Suprapubic skin (tissue), 4 donors: Measurements from ENCODE around the gene CLC.

Source experiments
- POLR2A ChIP-seq, 2 donors: fragments of 450-650 bp; IDR thresholded peaks; one replicate each; pipeline ENCODE4 v1.6.1; 2017; ENCODE audit warnings: antibody characterized with exemption in 2 of 2, mild to moderate bottlenecking in 2 of 2, moderate library complexity in 2 of 2
- POLR2AphosphoS5 ChIP-seq, 3 donors: sonication (generic); formaldehyde crosslinking; IDR thresholded peaks; one replicate each; pipeline ENCODE4 v1.6.1; 2017; ENCODE audit warnings: antibody characterized with exemption in 3 of 3
- TF ChIP-seq, protein P1 (sequence below), 2 donors: fragments of 200-600 bp in 1 of 2; fragments of 450-650 bp in 1 of 2; sonication (generic) in 1 of 2; IDR thresholded peaks; one replicate each; pipeline ENCODE4 v1.5.1; 2016 to 2019; ENCODE audit warnings: antibody characterized with exemption in 2 of 2, mild to moderate bottlenecking in 1 of 2, moderate library complexity in 1 of 2

DNA sequence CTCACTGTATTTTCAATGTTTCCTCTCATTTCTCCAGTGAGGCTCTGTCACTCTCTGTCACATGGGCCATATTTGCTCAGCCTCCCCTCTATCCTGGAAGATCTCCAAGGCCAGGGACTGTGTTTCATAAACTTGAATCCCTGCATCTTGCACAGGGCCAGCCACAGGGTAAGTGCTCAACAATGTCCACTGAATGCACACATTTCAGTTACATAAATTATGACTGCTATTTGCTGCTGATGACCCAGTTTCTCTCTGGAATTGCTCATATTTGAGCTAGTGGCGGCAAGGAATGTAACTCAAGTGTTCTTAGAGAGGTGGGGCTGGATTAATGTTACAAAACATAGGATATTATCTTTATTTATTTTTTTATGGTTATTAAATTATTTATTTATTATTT, 6.1 kb downstream of the CLC start:
- TF ChIP-seq, protein P1, sequence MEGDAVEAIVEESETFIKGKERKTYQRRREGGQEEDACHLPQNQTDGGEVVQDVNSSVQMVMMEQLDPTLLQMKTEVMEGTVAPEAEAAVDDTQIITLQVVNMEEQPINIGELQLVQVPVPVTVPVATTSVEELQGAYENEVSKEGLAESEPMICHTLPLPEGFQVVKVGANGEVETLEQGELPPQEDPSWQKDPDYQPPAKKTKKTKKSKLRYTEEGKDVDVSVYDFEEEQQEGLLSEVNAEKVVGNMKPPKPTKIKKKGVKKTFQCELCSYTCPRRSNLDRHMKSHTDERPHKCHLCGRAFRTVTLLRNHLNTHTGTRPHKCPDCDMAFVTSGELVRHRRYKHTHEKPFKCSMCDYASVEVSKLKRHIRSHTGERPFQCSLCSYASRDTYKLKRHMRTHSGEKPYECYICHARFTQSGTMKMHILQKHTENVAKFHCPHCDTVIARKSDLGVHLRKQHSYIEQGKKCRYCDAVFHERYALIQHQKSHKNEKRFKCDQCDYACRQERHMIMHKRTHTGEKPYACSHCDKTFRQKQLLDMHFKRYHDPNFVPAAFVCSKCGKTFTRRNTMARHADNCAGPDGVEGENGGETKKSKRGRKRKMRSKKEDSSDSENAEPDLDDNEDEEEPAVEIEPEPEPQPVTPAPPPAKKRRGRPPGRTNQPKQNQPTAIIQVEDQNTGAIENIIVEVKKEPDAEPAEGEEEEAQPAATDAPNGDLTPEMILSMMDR (IDR thresholded peaks at IDR 0.05), result no peak
- TF ChIP-seq POLR2A (IDR thresholded peaks at IDR 0.05) (no peak), POLR2AphosphoS5 (IDR thresholded peaks at IDR 0.05) (no peak)
